A549 treated with ZK216348 at 1 μM for 4 hours (cell line): ENCODE measurements around the gene DENND6A. TPM values are rescaled to one million over a fixed set of nuclear protein-coding genes. Genes with fewer than 3 reads are reported as not detected.

ENCODE experiments used
- total RNA-seq: library from RNA; stranded (reverse); fragments of 200-300 nt; extraction: Qiagen RNA extraction; gene quantifications from 5 replicates; pipeline ENCODE4 v1.2.3, GENCODE V29; 2022; ENCODE audit warnings: low read depth

Gene DENND6A, protein sequence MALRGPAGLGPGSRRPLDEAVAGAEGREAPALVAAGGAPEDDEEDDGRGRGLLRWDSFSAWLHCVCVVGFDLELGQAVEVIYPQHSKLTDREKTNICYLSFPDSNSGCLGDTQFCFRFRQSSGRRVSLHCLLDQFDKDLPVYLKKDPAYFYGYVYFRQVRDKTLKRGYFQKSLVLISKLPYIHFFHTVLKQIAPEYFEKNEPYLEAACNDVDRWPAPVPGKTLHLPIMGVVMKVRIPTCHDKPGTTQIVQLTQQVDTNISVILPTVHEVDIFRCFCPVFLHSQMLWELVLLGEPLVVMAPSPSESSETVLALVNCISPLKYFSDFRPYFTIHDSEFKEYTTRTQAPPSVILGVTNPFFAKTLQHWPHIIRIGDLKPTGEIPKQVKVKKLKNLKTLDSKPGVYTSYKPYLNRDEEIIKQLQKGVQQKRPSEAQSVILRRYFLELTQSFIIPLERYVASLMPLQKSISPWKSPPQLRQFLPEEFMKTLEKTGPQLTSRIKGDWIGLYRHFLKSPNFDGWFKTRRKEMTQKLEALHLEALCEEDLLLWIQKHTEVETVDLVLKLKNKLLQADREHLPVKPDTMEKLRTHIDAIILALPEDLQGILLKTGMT
- total RNA-seq, result 4.0 to 9.7 TPM (median 7.6 TPM) in 5 replicates

DNA sequence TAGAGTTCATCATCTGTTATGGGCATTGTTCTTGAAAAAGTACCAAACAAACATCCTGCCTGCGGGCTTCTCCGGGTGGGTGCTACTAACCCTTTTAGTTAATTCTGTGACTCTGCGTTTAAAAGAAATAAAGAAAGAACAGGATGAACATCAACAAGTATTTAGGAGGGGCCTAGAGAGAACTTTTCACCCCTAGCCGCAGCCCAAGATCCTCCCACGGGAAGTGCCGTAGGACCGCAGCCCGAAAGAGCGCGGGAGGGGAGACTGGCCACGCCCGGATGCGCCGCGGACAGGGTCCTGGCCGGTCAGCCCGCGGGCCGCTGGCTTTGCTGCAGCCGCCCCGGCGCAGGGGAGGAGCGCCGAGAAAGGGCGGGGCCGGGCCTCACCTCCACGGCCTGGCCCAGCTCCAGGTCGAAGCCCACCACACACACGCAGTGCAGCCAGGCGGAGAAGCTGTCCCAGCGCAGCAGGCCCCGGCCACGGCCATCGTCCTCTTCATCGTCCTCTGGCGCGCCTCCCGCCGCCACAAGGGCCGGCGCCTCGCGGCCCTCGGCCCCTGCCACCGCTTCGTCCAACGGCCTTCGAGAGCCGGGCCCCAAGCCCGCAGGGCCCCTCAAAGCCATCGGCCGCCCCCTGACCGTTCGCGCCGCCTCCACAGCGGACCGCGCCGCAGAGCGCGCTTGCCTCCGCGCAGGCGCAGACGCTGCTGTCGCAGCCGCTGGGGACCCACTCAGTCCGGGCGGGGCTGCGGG lies at the start of gene DENND6A:
TSS of gene DENND6A (minus strand) at position 682 of the 752 bp plus-strand sequence. CDS start at position 623, 59 bp downstream.

DNA sequence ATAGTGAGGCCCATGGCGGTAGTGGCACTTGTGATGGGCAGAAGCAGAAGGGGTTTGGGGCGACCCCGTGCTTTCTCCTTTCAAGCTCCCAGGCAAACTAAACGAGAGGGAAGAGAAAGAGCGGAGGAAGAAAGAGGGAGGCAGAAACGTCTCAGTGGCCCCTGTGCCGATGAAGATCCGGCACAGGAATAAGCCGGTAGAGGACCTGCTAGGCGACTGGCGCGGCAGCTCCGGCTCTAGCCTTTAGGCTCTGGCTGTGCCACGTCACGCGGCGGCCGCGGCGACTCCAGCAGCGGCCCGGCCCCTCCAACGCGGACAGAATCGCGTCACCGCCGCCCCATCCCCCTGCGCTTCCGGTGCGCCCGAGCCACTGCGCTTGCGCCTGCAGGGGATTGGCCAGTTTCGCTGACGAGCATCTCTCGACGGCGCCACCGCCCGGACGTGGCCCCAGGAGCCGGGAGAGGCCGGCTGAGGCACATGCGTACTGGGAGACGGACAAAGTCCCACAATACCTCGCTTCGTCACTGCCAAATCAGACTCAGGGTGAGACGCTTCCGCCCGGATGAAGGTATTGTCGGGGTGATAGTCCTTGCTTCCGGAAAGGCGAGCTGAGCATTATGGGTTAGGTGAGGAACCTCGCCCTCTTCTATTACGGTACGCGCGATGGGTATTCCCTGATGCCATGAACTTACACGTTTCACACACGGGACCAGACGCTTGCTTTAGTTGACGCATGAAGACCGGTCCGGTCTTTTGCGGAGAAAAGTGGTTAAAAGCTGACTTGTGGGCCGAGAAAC lies 95.6 kb downstream of the DENND6A start, which contains the start of gene ARF4:
TSS of gene ARF4 (minus strand) at position 218 of the 797 bp plus-strand sequence. CDS start at position 14, 204 bp downstream.

Other genes starting within 250 kb of the DENND6A start
- 0.08 to 0.21 TPM (median 0.15 TPM) in 3 of 5 replicates, not detected in the others for gene DNAH12, start 148.7 kb downstream of the DENND6A start, total RNA-seq
- 12.9 to 17.6 TPM (median 13.9 TPM) in 5 replicates for gene PDE12, start 136.8 kb downstream of the DENND6A start, total RNA-seq
- gene ARF4, start 95.7 kb downstream of the DENND6A start, total RNA-seq, result 145 to 176 TPM (median 163 TPM) in 5 replicates
- 18.0 to 30.9 TPM (median 24.5 TPM) in 5 replicates for gene SLMAP, start 63.2 kb upstream of the DENND6A start, total RNA-seq